Neural cell (in vitro differentiated cells): ENCODE measurements around the gene HIPK2.

ENCODE experiments used
- EP300 ChIP-seq: fragments of 450-650 bp; conservative IDR thresholded peaks from 2 replicates; pipeline ENCODE4 v1.6.1; 2014; ENCODE audit warnings: antibody characterized with exemption, mild to moderate bottlenecking, moderate library complexity; ENCODE audit not compliant: poor library complexity, severe bottlenecking
- EZH2 ChIP-seq: fragments of 200-600, 300-800 bp; shearing (Covaris generic), sonication (generic); IDR thresholded peaks from 2 replicates; pipeline ENCODE4 v1.6.1; 2014; ENCODE audit warnings: antibody characterized with exemption, low read length, borderline replicate concordance, mild to moderate bottlenecking; ENCODE audit not compliant: insufficient read depth, poor library complexity, severe bottlenecking
- POLR2AphosphoS5 ChIP-seq: IDR thresholded peaks from 2 replicates; pipeline ENCODE4 v1.6.1; 2012
- RAD21 ChIP-seq: fragments of 450-650 bp; conservative IDR thresholded peaks from 2 replicates; pipeline ENCODE4 v1.6.1; 2014; ENCODE audit warnings: antibody characterized with exemption, mild to moderate bottlenecking, moderate library complexity
- SMC3 ChIP-seq: fragments of 450-650 bp; conservative IDR thresholded peaks from 2 replicates; pipeline ENCODE4 v1.6.1; 2014; ENCODE audit warnings: antibody characterized with exemption, mild to moderate bottlenecking, moderate library complexity; ENCODE audit not compliant: poor library complexity
- TAF1 ChIP-seq: IDR thresholded peaks from 2 replicates; pipeline ENCODE4 v1.6.1; 2012; ENCODE audit warnings: low read depth
- TF ChIP-seq, protein P1 (sequence below): IDR thresholded peaks from 2 replicates; pipeline ENCODE4 v1.6.1; 2012; ENCODE audit warnings: borderline replicate concordance
- TF ChIP-seq, protein P2 (sequence below): fragments of 450-650 bp; IDR thresholded peaks from 2 replicates; pipeline ENCODE4 v1.5.1; 2014; ENCODE audit warnings: antibody characterized with exemption, mild to moderate bottlenecking, moderate library complexity; ENCODE audit not compliant: poor library complexity, severe bottlenecking

DNA sequence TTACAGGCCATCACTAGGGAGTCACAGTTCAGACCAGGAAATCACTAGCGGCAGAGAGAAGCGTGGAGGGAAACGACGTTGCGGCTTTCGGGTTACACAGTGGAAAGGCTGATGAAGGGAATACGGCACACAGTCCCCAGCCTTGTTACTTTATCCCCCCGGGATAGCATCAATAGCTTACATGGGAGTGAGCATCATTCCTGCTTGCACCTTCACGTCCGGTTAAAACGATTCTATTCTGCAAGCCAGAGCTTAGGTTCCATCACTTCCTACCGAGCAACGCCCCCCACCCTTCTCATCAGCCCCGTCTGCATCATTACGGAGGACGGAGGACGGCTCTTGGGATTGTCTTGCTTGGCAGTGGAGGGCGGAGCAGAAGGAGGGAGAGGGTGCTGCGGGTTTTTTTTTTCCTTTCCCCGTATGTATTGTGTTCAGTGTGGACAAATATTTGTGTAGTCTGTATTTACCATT lies 129.4 kb downstream of the HIPK2 start:
- no peak for TF ChIP-seq SMC3
- TF ChIP-seq, protein P1, sequence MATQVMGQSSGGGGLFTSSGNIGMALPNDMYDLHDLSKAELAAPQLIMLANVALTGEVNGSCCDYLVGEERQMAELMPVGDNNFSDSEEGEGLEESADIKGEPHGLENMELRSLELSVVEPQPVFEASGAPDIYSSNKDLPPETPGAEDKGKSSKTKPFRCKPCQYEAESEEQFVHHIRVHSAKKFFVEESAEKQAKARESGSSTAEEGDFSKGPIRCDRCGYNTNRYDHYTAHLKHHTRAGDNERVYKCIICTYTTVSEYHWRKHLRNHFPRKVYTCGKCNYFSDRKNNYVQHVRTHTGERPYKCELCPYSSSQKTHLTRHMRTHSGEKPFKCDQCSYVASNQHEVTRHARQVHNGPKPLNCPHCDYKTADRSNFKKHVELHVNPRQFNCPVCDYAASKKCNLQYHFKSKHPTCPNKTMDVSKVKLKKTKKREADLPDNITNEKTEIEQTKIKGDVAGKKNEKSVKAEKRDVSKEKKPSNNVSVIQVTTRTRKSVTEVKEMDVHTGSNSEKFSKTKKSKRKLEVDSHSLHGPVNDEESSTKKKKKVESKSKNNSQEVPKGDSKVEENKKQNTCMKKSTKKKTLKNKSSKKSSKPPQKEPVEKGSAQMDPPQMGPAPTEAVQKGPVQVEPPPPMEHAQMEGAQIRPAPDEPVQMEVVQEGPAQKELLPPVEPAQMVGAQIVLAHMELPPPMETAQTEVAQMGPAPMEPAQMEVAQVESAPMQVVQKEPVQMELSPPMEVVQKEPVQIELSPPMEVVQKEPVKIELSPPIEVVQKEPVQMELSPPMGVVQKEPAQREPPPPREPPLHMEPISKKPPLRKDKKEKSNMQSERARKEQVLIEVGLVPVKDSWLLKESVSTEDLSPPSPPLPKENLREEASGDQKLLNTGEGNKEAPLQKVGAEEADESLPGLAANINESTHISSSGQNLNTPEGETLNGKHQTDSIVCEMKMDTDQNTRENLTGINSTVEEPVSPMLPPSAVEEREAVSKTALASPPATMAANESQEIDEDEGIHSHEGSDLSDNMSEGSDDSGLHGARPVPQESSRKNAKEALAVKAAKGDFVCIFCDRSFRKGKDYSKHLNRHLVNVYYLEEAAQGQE, result no peak
- TF ChIP-seq, protein P2, sequence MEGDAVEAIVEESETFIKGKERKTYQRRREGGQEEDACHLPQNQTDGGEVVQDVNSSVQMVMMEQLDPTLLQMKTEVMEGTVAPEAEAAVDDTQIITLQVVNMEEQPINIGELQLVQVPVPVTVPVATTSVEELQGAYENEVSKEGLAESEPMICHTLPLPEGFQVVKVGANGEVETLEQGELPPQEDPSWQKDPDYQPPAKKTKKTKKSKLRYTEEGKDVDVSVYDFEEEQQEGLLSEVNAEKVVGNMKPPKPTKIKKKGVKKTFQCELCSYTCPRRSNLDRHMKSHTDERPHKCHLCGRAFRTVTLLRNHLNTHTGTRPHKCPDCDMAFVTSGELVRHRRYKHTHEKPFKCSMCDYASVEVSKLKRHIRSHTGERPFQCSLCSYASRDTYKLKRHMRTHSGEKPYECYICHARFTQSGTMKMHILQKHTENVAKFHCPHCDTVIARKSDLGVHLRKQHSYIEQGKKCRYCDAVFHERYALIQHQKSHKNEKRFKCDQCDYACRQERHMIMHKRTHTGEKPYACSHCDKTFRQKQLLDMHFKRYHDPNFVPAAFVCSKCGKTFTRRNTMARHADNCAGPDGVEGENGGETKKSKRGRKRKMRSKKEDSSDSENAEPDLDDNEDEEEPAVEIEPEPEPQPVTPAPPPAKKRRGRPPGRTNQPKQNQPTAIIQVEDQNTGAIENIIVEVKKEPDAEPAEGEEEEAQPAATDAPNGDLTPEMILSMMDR, result no peak
- no peak for TF ChIP-seq TAF1
- TF ChIP-seq EZH2, result no peak
- TF ChIP-seq POLR2AphosphoS5, result no peak
- no peak for TF ChIP-seq EP300
- no peak for TF ChIP-seq RAD21
